ENCODE results near the gene FOXL1.

The FOXL1 gene

GRCh38 chr16:86580063-86580790 lies 1.9 kb downstream of the FOXL1 start:
- H3K4me3 ChIP-seq (replicated peaks in 1 of 2; ENCODE audit: low read depth in 2 of 2, low read length in 2 of 2), result peak overlapping the region in 1 of 2 donors; percentile 58
- DNase-seq (ENCODE audit: low read depth in 2 of 2), result peak in 1 of 2 donors; percentile 43
- TF ChIP-seq CTCF (IDR thresholded peaks at IDR 0.05; ENCODE audit: low read depth, low read length), result no peak

DNA sequence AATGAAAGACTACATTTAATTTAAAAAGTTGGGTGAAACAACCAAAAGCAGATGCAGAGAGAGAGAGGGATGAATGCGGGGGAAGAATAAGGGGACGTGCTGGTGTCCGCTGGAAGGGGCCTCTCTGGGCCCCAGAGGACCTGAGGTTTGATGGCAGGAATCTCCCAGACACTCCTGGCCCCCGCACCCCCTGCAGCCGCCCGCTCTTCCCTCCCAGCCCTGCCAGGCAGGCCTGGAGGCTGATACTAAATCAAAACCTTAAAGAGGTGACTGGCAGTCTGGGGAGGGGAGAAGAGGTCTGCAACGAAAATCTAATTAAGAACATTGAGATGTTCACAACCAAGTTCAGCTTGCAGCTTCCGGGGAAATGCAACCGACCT lies 2.4 kb downstream of the FOXL1 start:
- TF ChIP-seq CTCF (IDR thresholded peaks at IDR 0.05; ENCODE audit: low read depth, low read length), result no peak
- no peak for DNase-seq (ENCODE audit: low read depth in 2 of 2)
- peak overlapping the region in 1 of 2 donors; percentile 58 for H3K4me3 ChIP-seq (replicated peaks in 1 of 2; ENCODE audit: low read depth in 2 of 2, low read length in 2 of 2)

- TF ChIP-seq CTCF (IDR thresholded peaks at IDR 0.05; ENCODE audit: low read depth, low read length), result no peak
Observed at GRCh38 chr16:86581458-86581857, 3.1 kb downstream of the FOXL1 start.

GRCh38 chr16:86584071-86584685 lies 5.8 kb downstream of the FOXL1 start:
- no peak overlapping the region for H3K4me3 ChIP-seq (replicated peaks in 1 of 2; ENCODE audit: low read depth in 2 of 2, low read length in 2 of 2)
- no peak for TF ChIP-seq CTCF (IDR thresholded peaks at IDR 0.05; ENCODE audit: low read depth, low read length)
- DNase-seq (ENCODE audit: low read depth in 2 of 2), result no peak

More at GRCh38 chr16:86581458-86581857, 3.1 kb downstream of the FOXL1 start:
- peak in 1 of 2 donors; percentile 48 for DNase-seq (ENCODE audit: low read depth in 2 of 2)
- H3K4me3 ChIP-seq (replicated peaks in 1 of 2; ENCODE audit: low read depth in 2 of 2, low read length in 2 of 2), result peak overlapping the region in 1 of 2 donors; percentile 58

- no peak for TF ChIP-seq CTCF (IDR thresholded peaks at IDR 0.05; ENCODE audit: low read depth, low read length)
- H3K4me3 ChIP-seq (replicated peaks in 1 of 2; ENCODE audit: low read depth in 2 of 2, low read length in 2 of 2), result no peak overlapping the region
- DNase-seq (ENCODE audit: low read depth in 2 of 2), result peak in 1 of 2 donors; percentile 85
Observed at GRCh38 chr16:86584726-86585721, 6.7 kb downstream of the FOXL1 start.

- H3K4me3 ChIP-seq (replicated peaks in 1 of 2; ENCODE audit: low read depth in 2 of 2, low read length in 2 of 2), result no peak overlapping the region
- DNase-seq (ENCODE audit: low read depth in 2 of 2), result peak in 1 of 2 donors; percentile 87
- no peak for TF ChIP-seq CTCF (IDR thresholded peaks at IDR 0.05; ENCODE audit: low read depth, low read length)
Observed at GRCh38 chr16:86585821-86586611, 7.7 kb downstream of the FOXL1 start.
